ENCODE data around the gene SLC9A5. TPM values are rescaled to one million over a fixed set of nuclear protein-coding genes. Genes with fewer than 3 reads are reported as not detected.

The SLC9A5 gene
- total RNA-seq, 1 donor: 1.4 TPM

DNA sequence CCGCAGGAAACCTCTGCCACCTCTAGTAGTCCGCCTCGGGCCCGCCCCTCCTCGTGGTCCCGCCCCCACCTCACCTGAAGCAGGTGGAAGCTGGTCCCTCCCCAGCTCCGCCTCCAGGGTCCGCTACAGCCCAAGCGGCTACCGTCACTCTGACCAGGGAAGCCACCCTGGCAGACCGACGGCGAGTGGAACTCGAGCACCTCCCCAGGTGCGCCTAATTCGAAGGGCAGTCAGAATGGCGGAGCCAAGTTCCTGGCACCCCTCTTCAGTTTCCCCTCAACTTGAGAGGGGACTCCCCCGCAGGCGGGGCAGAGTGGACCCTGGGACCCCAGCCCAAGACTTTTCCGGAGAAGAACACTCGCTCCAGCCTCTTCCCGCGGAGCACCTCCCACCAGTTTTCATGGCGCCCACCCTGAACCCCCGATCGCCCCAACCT is 2.0 kb upstream of the SLC9A5 start:
- TF ChIP-seq, protein P1, sequence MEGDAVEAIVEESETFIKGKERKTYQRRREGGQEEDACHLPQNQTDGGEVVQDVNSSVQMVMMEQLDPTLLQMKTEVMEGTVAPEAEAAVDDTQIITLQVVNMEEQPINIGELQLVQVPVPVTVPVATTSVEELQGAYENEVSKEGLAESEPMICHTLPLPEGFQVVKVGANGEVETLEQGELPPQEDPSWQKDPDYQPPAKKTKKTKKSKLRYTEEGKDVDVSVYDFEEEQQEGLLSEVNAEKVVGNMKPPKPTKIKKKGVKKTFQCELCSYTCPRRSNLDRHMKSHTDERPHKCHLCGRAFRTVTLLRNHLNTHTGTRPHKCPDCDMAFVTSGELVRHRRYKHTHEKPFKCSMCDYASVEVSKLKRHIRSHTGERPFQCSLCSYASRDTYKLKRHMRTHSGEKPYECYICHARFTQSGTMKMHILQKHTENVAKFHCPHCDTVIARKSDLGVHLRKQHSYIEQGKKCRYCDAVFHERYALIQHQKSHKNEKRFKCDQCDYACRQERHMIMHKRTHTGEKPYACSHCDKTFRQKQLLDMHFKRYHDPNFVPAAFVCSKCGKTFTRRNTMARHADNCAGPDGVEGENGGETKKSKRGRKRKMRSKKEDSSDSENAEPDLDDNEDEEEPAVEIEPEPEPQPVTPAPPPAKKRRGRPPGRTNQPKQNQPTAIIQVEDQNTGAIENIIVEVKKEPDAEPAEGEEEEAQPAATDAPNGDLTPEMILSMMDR (IDR thresholded peaks at IDR 0.05; ENCODE audit: insufficient read depth, low read length): peak; percentile 15
- peak overlapping the region; percentile 83 for H3K4me3 ChIP-seq (ENCODE audit: low read depth, low read length)
- DNase-seq (ENCODE audit: low read depth): no peak

DNA sequence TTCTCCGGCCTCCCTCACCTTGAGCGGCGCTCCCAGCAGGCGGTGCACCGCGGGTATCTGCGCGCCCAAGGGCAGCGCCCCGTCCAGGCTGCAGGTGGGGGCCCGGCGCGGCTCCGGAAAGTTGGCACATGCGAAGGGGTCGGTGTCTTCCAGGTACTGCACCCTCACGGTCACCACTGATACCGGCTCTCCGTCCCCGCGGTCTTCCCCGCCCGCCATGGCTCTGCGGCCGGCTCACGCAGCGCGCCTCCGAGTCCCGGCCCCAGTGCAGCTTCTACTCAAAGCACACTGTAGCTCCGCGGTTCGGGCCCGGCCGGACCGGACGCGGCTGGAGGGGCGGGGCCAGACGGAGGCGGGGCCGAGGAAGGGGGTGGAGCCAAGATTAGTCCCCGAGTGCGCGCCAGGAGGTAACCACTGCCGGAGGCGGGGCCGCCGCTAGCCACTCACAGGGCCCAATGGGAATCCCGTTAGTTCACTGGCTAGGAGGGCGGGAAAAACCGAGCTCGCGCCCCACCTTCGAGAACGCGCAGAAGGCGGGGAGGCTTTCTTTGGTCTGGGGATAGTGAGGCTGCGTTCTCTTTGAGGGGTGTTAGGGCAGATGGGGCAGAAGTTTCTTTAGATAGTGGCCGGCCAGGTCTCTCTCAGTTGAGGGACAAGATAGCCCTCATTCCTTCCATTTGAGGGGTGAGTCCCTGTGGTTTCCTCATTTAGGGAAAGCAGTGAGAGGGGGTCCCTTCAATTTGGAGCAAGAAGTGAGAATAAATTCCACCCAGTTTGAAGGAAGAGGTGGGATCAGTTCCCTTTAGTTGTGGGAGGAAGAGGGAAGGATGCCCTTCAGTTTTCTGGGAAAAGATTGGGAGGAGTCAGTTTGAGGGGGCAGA is 1.3 kb upstream of the SLC9A5 start, which contains the start of gene FHOD1:
TSS of gene FHOD1 (minus strand) at position 290 of the 881 bp plus-strand sequence. CDS start at position 219, 71 bp downstream.
- peak within 1 kb of the TSS; percentile 83 for H3K4me3 ChIP-seq (ENCODE audit: low read depth, low read length)
- DNase-seq (ENCODE audit: low read depth): peak; percentile 92
- TF ChIP-seq, protein P1 (IDR thresholded peaks at IDR 0.05; ENCODE audit: insufficient read depth, low read length): no peak

DNA sequence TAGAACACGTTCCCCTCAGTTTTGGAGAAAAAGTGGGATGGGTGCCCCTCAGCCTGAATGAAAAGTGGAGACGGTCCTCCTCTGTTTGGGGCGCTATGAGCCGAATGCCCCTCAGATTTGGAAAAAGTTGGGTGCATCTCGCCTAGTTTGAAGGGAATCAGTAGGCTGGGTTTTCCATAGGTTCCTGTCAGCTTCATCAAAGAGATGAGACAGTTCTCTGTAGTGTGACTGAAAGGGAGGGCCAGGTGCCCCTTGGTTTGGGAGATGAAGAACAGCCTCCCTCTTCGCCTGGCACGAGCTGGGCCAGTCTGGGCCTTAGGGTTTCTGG is 742 bp upstream of the SLC9A5 start:
- DNase-seq (ENCODE audit: low read depth): no peak
- peak overlapping the region; percentile 65 for H3K4me3 ChIP-seq (ENCODE audit: low read depth, low read length)
- TF ChIP-seq, protein P1 (IDR thresholded peaks at IDR 0.05; ENCODE audit: insufficient read depth, low read length): no peak

DNA sequence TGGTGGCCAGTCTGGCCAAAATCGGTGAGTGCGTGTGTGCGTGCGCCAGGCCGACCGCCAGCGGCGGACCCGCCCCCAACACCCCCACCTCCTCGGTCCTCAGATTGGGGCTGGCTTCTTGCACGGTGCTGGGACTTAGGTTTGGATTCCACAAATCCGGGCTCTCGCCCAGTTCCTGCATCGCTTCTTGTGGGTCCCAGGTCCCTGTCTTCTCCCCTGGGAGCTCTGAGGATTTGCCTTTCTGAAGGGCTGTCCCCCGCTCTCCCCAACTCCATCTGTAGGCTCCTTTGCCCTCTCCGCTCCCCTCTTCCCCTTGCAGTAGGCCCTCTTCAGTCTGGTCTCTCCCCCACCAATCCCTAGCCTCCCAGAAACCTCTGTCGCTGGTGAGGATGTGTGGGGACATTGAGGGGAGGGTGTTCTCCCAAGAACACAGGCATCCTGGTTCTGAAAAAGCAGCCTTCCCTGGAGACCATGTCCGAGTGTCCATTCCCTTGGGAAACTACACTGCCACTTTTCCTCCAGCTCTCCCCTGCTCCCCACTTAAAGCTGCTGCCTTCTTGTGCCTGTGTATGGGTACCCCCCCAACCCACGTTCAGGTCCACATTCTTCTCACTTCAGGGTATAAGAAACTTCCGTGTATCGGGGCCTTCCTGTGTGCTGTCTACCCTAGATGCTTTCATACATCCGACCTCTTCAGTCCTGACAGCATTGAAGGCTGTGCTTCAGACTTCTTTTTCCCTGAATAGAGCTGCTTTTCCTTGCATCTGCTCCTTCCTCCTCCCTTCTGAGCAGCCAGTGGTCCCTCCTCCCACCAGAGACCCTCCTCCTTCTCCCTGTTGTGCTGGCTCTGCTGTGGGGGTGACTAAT is 632 bp downstream of the SLC9A5 start:
- H3K4me3 ChIP-seq (ENCODE audit: low read depth, low read length): peak overlapping the region; percentile 65
- no peak for DNase-seq (ENCODE audit: low read depth)
- TF ChIP-seq, protein P1 (IDR thresholded peaks at IDR 0.05; ENCODE audit: insufficient read depth, low read length): no peak

DNA sequence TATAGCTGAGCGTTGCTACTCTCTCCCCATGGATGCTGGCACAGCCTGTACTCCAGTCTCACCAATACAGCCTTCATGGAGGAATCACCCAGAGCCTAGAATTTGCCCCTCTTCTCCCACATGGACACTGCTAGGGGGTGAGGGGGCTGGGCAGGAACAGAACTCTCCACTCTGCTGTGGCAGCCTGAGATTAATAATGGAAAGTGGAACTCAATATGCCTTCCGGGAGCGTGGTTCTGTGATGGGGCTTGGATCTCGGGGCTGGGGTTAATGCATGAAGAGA is 1.2 kb downstream of the SLC9A5 start:
- no peak for DNase-seq (ENCODE audit: low read depth)
- H3K4me3 ChIP-seq (ENCODE audit: low read depth, low read length): no peak overlapping the region
- TF ChIP-seq, protein P1 (IDR thresholded peaks at IDR 0.05; ENCODE audit: insufficient read depth, low read length): no peak

DNA sequence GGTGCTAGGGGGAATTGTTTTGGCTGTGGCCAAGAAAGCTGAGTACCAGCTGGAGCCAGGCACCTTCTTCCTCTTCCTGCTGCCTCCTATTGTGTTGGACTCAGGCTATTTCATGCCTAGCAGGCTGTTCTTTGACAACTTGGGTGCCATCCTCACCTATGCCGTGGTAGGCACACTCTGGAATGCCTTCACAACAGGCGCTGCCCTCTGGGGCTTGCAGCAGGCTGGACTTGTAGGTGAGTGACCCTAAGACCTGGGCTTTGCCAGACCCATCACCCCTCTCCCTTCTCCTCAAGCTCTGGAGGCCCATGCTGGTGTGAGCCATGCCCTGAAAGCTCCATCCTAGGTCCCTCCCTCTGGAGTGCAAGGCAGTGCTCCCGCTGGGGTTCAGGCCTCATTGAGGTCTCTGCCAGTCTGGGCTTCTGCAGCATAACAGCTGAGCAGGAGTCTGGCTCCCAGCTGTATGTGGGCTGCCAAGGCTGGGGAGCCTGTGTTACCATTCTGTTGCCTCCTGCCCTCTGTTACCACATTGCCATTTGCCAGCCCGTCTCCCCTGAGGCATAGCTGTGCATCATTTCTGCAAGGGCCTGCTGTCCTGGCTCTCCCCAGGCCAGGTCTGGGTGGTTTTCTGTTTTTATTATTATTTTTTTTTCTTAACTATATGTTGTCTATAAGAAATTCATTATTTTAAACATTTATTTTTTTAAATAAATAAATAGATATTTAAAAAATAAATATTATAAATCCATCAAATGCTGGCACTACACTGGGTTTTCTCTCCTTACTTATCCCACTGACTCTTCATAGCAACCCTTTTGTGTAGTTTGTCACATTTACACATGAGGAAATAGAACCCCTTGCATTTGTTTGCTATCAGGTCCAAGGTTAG is 4.1 kb downstream of the SLC9A5 start:
- TF ChIP-seq, protein P1 (IDR thresholded peaks at IDR 0.05; ENCODE audit: insufficient read depth, low read length): no peak
- no peak for DNase-seq (ENCODE audit: low read depth)
- H3K4me3 ChIP-seq (ENCODE audit: low read depth, low read length): no peak overlapping the region

Measured in fibroblast of the aortic adventitia (primary cell).